ENCODE data around the gene BRPF1. TPM values are rescaled to one million over a fixed set of nuclear protein-coding genes. Genes with fewer than 3 reads are reported as not detected.

BRPF1 gene
- total RNA-seq, 2 donors from 2014 or later: 22.7 to 31.0 TPM

GRCh38 chr3:9742560-9742959, 11.0 kb downstream of the BRPF1 start:
- peaks cover 100% of the 10 kb centered on the region for H3K36me3 Mint-ChIP-seq (ENCODE audit: low read depth)
- peaks cover 8% of the 10 kb centered on the region for H3K4me1 Mint-ChIP-seq
- no peaks in the 10 kb centered on the region for H3K9me3 Mint-ChIP-seq
- no peak overlapping the region for H3K4me3 Mint-ChIP-seq
- no peak overlapping the region for H3K27ac Mint-ChIP-seq
- ATAC-seq (replicated peaks): no peak
- H3K27me3 Mint-ChIP-seq: no peaks in the 10 kb centered on the region

GRCh38 chr3:9743548-9743947, 12.0 kb downstream of the BRPF1 start:
- Mint-ChIP-seq H3K27me3 (no peaks in the 10 kb centered on the region), H3K4me3 (no peak overlapping the region), H3K27ac (no peak overlapping the region), H3K9me3 (no peaks in the 10 kb centered on the region), H3K4me1 (peaks cover 5% of the 10 kb centered on the region), H3K36me3 (ENCODE audit: low read depth) (peaks cover 100% of the 10 kb centered on the region)
- no peak for ATAC-seq (replicated peaks)

- no peak for ATAC-seq (replicated peaks)
- H3K4me1 Mint-ChIP-seq: peaks cover 5% of the 10 kb centered on the region
- H3K27me3 Mint-ChIP-seq: no peaks in the 10 kb centered on the region
- H3K36me3 Mint-ChIP-seq (ENCODE audit: low read depth): peaks cover 99% of the 10 kb centered on the region
- H3K4me3 Mint-ChIP-seq: no peak overlapping the region
- no peak overlapping the region for H3K27ac Mint-ChIP-seq
- no peaks in the 10 kb centered on the region for H3K9me3 Mint-ChIP-seq
These were observed 12.6 kb downstream of the BRPF1 start for GRCh38 chr3:9744162-9744561.

GRCh38 chr3:9745521-9745920, 14.0 kb downstream of the BRPF1 start:
- no peak overlapping the region for H3K27ac Mint-ChIP-seq
- ATAC-seq (replicated peaks): no peak
- no peak overlapping the region for H3K4me3 Mint-ChIP-seq

GRCh38 chr3:9746330-9746729, 14.8 kb downstream of the BRPF1 start:
- Mint-ChIP-seq H3K9me3 (no peaks in the 10 kb centered on the region), H3K36me3 (ENCODE audit: low read depth) (peaks cover 97% of the 10 kb centered on the region), H3K27ac (peak overlapping the region; percentile 10), H3K4me1 (no peaks in the 10 kb centered on the region), H3K27me3 (no peaks in the 10 kb centered on the region), H3K4me3 (no peak overlapping the region)
- ATAC-seq (replicated peaks): no peak

More at GRCh38 chr3:9745521-9745920, 14.0 kb downstream of the BRPF1 start:
- H3K4me1 Mint-ChIP-seq: no peaks in the 10 kb centered on the region
- H3K27me3 Mint-ChIP-seq: no peaks in the 10 kb centered on the region
- no peaks in the 10 kb centered on the region for H3K9me3 Mint-ChIP-seq
- H3K36me3 Mint-ChIP-seq (ENCODE audit: low read depth): peaks cover 97% of the 10 kb centered on the region

- Mint-ChIP-seq H3K27ac (no peak overlapping the region), H3K36me3 (ENCODE audit: low read depth) (peaks cover 97% of the 10 kb centered on the region), H3K27me3 (no peaks in the 10 kb centered on the region), H3K9me3 (no peaks in the 10 kb centered on the region), H3K4me3 (no peak overlapping the region), H3K4me1 (peaks cover 7% of the 10 kb centered on the region)
- ATAC-seq (replicated peaks): no peak
These were observed 15.7 kb downstream of the BRPF1 start for GRCh38 chr3:9747267-9747666.

GRCh38 chr3:9748031-9748430, 16.5 kb downstream of the BRPF1 start:
- peaks cover 97% of the 10 kb centered on the region for H3K36me3 Mint-ChIP-seq (ENCODE audit: low read depth)

GRCh38 chr3:9749296-9749644, 17.7 kb downstream of the BRPF1 start:
- Mint-ChIP-seq H3K36me3 (ENCODE audit: low read depth) (peaks cover 97% of the 10 kb centered on the region), H3K9me3 (no peaks in the 10 kb centered on the region), H3K27ac (peak overlapping the region; percentile 90), H3K27me3 (no peaks in the 10 kb centered on the region), H3K4me3 (peak overlapping the region; percentile 99), H3K4me1 (peaks cover 14% of the 10 kb centered on the region)
- ATAC-seq (replicated peaks): no peak

More at GRCh38 chr3:9748031-9748430, 16.5 kb downstream of the BRPF1 start:
- peaks cover 7% of the 10 kb centered on the region for H3K4me1 Mint-ChIP-seq
- no peaks in the 10 kb centered on the region for H3K9me3 Mint-ChIP-seq
- H3K27ac Mint-ChIP-seq: no peak overlapping the region
- ATAC-seq (replicated peaks): no peak
- no peak overlapping the region for H3K4me3 Mint-ChIP-seq
- H3K27me3 Mint-ChIP-seq: no peaks in the 10 kb centered on the region

GRCh38 chr3:9749645-9750555, 18.4 kb downstream of the BRPF1 start, which contains the start of gene OGG1:
Gene OGG1 (plus strand): TSS chr3:9749952. CDS start chr3:9750287, 335 bp downstream.
- Mint-ChIP-seq H3K36me3 (ENCODE audit: low read depth) (peaks cover 97% of the 10 kb centered on the region), H3K27ac (peak within 1 kb of the TSS; percentile 90), H3K9me3 (no peaks in the 10 kb centered on the region), H3K4me1 (peaks cover 20% of the 10 kb centered on the region), H3K4me3 (peak within 1 kb of the TSS; percentile 99), H3K27me3 (no peaks in the 10 kb centered on the region)
- ATAC-seq (replicated peaks): peak; percentile 96

GRCh38 chr3:9750556-9751411, 19.2 kb downstream of the BRPF1 start:
- Mint-ChIP-seq H3K4me3 (peak overlapping the region; percentile 99), H3K27ac (peak overlapping the region; percentile 90), H3K36me3 (ENCODE audit: low read depth) (peaks cover 97% of the 10 kb centered on the region), H3K4me1 (peaks cover 20% of the 10 kb centered on the region), H3K27me3 (no peaks in the 10 kb centered on the region), H3K9me3 (no peaks in the 10 kb centered on the region)
- ATAC-seq (replicated peaks): no peak

GRCh38 chr3:9754678-9755077, 23.1 kb downstream of the BRPF1 start:
- Mint-ChIP-seq H3K4me3 (peak overlapping the region; percentile 36), H3K27ac (peak overlapping the region; percentile 37), H3K36me3 (ENCODE audit: low read depth) (peaks cover 97% of the 10 kb centered on the region), H3K9me3 (no peaks in the 10 kb centered on the region), H3K27me3 (no peaks in the 10 kb centered on the region), H3K4me1 (peaks cover 20% of the 10 kb centered on the region)
- ATAC-seq (replicated peaks): no peak

GRCh38 chr3:9757427-9757826, 25.9 kb downstream of the BRPF1 start:
- no peak overlapping the region for H3K27ac Mint-ChIP-seq
- H3K4me1 Mint-ChIP-seq: peaks cover 20% of the 10 kb centered on the region
- H3K9me3 Mint-ChIP-seq: no peaks in the 10 kb centered on the region
- no peak overlapping the region for H3K4me3 Mint-ChIP-seq
- H3K27me3 Mint-ChIP-seq: no peaks in the 10 kb centered on the region
- H3K36me3 Mint-ChIP-seq (ENCODE audit: low read depth): peaks cover 97% of the 10 kb centered on the region
- ATAC-seq (replicated peaks): no peak

GRCh38 chr3:9760779-9761505, 29.4 kb downstream of the BRPF1 start:
- H3K27me3 Mint-ChIP-seq: no peaks in the 10 kb centered on the region
- peak overlapping the region; percentile 2 for H3K27ac Mint-ChIP-seq
- H3K9me3 Mint-ChIP-seq: no peaks in the 10 kb centered on the region
- ATAC-seq (replicated peaks): no peak
- H3K4me1 Mint-ChIP-seq: peaks cover 8% of the 10 kb centered on the region
- peaks cover 97% of the 10 kb centered on the region for H3K36me3 Mint-ChIP-seq (ENCODE audit: low read depth)
- H3K4me3 Mint-ChIP-seq: no peak overlapping the region

GRCh38 chr3:9761919-9762318, 30.4 kb downstream of the BRPF1 start:
- Mint-ChIP-seq H3K4me1 (peaks cover 11% of the 10 kb centered on the region), H3K9me3 (no peaks in the 10 kb centered on the region), H3K4me3 (no peak overlapping the region), H3K27ac (no peak overlapping the region), H3K27me3 (no peaks in the 10 kb centered on the region), H3K36me3 (ENCODE audit: low read depth) (peaks cover 97% of the 10 kb centered on the region)
- ATAC-seq (replicated peaks): peak; percentile 44
